ENCODE data around the gene CYFIP1. TPM values are rescaled to one million over a fixed set of nuclear protein-coding genes. Genes with fewer than 3 reads are reported as not detected.

Gene CYFIP1
- total RNA-seq, 4 donors from 2014 or later: 86.8 to 131 (median 105) TPM

DNA sequence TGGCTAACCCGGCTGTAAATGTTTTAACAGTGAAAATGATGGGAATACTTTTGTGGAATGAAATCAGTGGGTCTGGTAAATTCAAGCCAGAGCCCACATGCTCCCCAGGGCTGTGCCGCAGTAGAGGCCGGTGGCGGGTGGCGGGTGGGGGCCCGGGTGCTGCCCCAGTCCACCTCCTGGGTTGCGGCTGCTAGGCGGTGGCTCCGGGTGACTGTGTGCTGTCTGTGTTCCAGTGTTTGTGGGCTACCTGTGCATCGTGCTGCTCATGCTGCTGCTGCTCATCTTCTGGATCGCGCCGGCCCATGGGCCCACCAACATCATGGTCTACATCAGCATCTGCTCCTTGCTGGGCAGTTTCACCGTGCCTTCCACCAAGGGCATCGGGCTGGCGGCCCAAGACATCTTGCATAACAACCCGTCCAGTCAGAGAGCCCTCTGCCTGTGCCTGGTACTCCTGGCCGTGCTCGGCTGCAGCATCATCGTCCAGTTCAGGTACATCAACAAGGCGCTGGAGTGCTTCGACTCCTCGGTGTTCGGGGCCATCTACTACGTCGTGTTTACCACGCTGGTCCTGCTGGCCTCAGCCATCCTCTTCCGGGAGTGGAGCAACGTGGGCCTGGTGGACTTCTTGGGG, 156.6 kb downstream of the CYFIP1 start:
- Histone ChIP-seq H3K4me1 (no peaks in the 10 kb centered on the region), H3K36me3 (peaks cover 14 to 85% (median 60%) of the 10 kb centered on the region in 4 donors), H3K4me3 (no peak overlapping the region), H3K27me3 (no peaks in the 10 kb centered on the region), H3K9me3 (no peaks in the 10 kb centered on the region), H3K27ac (replicated peaks in 1 of 4) (no peak overlapping the region)
- TF ChIP-seq POLR2A (IDR thresholded peaks at IDR 0.05; ENCODE audit: low read depth): no peak
- TF ChIP-seq POLR2AphosphoS5 (IDR thresholded peaks at IDR 0.05): no peak
- no peak for TF ChIP-seq EP300 (IDR thresholded peaks at IDR 0.05)
- TF ChIP-seq CTCF (IDR thresholded peaks at IDR 0.05): no peak
- WGBS: 96% methylated on average over 22 of the region's 29 CpGs
- intact Hi-C loops (cut with DNase I): no loop called here
- no peak for DNase-seq (ENCODE audit: extremely low spot score)

DNA sequence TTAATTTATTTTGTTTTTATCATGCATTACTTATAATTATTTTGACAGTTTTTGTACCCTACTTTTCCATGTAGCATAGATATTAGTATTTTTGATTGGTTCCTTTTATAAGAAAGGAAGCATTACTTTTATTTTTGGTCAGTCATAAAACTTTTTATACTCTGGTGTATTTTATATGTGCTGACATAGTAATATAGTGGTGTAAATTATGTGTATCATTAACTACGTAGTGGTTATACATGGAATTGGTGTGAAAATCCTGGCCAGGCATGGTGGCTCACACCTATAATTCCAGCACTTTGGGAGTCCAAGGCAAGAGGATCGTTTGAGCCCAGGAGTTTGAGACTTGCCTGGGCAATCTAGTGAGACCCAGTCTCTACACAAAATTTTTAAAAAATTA, 160.5 kb downstream of the CYFIP1 start:
- H3K9me3 ChIP-seq: no peaks in the 10 kb centered on the region
- H3K4me1 ChIP-seq: no peaks in the 10 kb centered on the region
- WGBS: 68% methylated on average over 2 of the region's 2 CpGs
- H3K36me3 ChIP-seq: peaks cover 14 to 63% (median 39%) of the 10 kb centered on the region in 4 donors
- DNase-seq (ENCODE audit: extremely low spot score): no peak
- intact Hi-C loops (cut with DNase I): no loop called here
- no peak for TF ChIP-seq POLR2AphosphoS5 (IDR thresholded peaks at IDR 0.05)
- TF ChIP-seq EP300 (IDR thresholded peaks at IDR 0.05): no peak
- TF ChIP-seq POLR2A (IDR thresholded peaks at IDR 0.05; ENCODE audit: low read depth): no peak
- TF ChIP-seq CTCF (IDR thresholded peaks at IDR 0.05): no peak
- no peaks in the 10 kb centered on the region for H3K27me3 ChIP-seq
- no peak overlapping the region for H3K4me3 ChIP-seq
- H3K27ac ChIP-seq (replicated peaks in 1 of 4): no peak overlapping the region

Other genes starting within 250 kb of the CYFIP1 start
- gene NIPA1, start 193.7 kb downstream of the CYFIP1 start, total RNA-seq: 10 to 100 TPM in 3 of 4 donors, 1 to 10 TPM in 1; 9.8 to 15.4 (median 14.4) TPM
- 10 to 100 TPM; 29.9 to 41.3 (median 34.5) TPM for gene NIPA2, start 141.7 kb downstream of the CYFIP1 start, total RNA-seq
- 10 to 100 TPM in 3 of 4 donors, 1 to 10 TPM in 1; 8.1 to 18.3 (median 14.1) TPM for gene TUBGCP5, start 59.2 kb upstream of the CYFIP1 start, total RNA-seq
- not detected for gene GOLGA6L1, start 156.5 kb upstream of the CYFIP1 start, total RNA-seq